HUES64 (cell line): Measurements from ENCODE around the gene DCAF12L1. TPM values are rescaled to one million over a fixed set of nuclear protein-coding genes. Genes with fewer than 3 reads are reported as not detected.

Source experiments
- H3K27ac ChIP-seq: 2 replicates; pipeline ENCODE4 v1.7.0; 2013; ENCODE audit warnings: low read depth, low read length, inconsistent platforms
- H3K27me3 ChIP-seq: 2 replicates; pipeline ENCODE4 v1.6.1; 2013; ENCODE audit warnings: mild to moderate bottlenecking, low read length; ENCODE audit not compliant: insufficient read depth
- H3K36me3 ChIP-seq: 2 replicates; pipeline ENCODE4 v1.6.1; 2013; ENCODE audit warnings: mild to moderate bottlenecking, low read length; ENCODE audit not compliant: insufficient read depth
- H3K4me1 ChIP-seq: 2 replicates; pipeline ENCODE4 v1.6.1; 2013; ENCODE audit warnings: mild to moderate bottlenecking, low read length, moderate library complexity; ENCODE audit not compliant: insufficient read depth
- H3K4me3 ChIP-seq: 2 replicates; pipeline ENCODE4 v1.5.1; 2013; ENCODE audit warnings: mild to moderate bottlenecking, low read length, moderate library complexity
- H3K9ac ChIP-seq: 2 replicates; pipeline ENCODE4 v1.6.1; 2013; ENCODE audit warnings: mild to moderate bottlenecking, low read depth, low read length
- H3K9me3 ChIP-seq: 2 replicates; pipeline ENCODE4 v1.6.1; 2013; ENCODE audit warnings: low read depth, low read length; ENCODE audit not compliant: insufficient read depth
- WGBS: fragments of 150-250, 120-280 bp; methylation state at CpG from one replicate; pipeline ENCODE4 v1.1.7; 2013; ENCODE audit warnings: missing lambda C conversion rate; 5-methylcytosine and 5-hydroxymethylcytosine counted together
- polyA plus RNA-seq, 2 experiments: library from polyadenylated mRNA; stranded (reverse); fragments of 50-300 nt; gene quantifications; one replicate each; pipeline ENCODE4 v1.2.3, GENCODE V29; 2013

Gene DCAF12L1
- 1.5 TPM for polyA plus RNA-seq (2013, experiment 1 of 2)
- polyA plus RNA-seq (2013, experiment 2 of 2), result 1.8 TPM

GRCh38 chrX:126552313-126553022 lies at the start of gene DCAF12L1:
Gene DCAF12L1, minus strand, starts transcription at chrX:126552814. Its CDS starts 206 bp downstream, at chrX:126552608.
- no peaks in the 10 kb centered on the region for H3K36me3 ChIP-seq
- no peaks in the 10 kb centered on the region for H3K9me3 ChIP-seq
- H3K9ac ChIP-seq, result peak within 1 kb of the TSS; percentile 50
- H3K4me3 ChIP-seq, result peak within 1 kb of the TSS; percentile 51
- whole genome bisulfite sequencing, result 3% methylated on average over 82 of the region's 83 CpGs
- no peak within 1 kb of the TSS for H3K27ac ChIP-seq
- H3K4me1 ChIP-seq, result no peaks in the 10 kb centered on the region
- H3K27me3 ChIP-seq, result peaks cover 31% of the 10 kb centered on the region

GRCh38 chrX:126580877-126581276 lies 28.3 kb upstream of the DCAF12L1 start:
- no peaks in the 10 kb centered on the region for H3K4me1 ChIP-seq
- WGBS, result 94% methylated on average over 37 of the region's 39 CpGs
- H3K4me3 ChIP-seq, result no peak overlapping the region
- H3K27ac ChIP-seq, result no peak overlapping the region
- H3K36me3 ChIP-seq, result no peaks in the 10 kb centered on the region
- H3K9ac ChIP-seq, result no peak overlapping the region
- no peaks in the 10 kb centered on the region for H3K9me3 ChIP-seq
- no peaks in the 10 kb centered on the region for H3K27me3 ChIP-seq

- no CpG with 5 or more reads among the region's 1 CpG for WGBS
- Histone ChIP-seq H3K4me3 (no peak overlapping the region), H3K4me1 (no peaks in the 10 kb centered on the region)
These were observed 23.3 kb upstream of the DCAF12L1 start for GRCh38 chrX:126575911-126576310.

GRCh38 chrX:126557151-126557550 lies 4.5 kb upstream of the DCAF12L1 start:
- no peak overlapping the region for H3K4me3 ChIP-seq
- H3K27me3 ChIP-seq, result peaks cover 17% of the 10 kb centered on the region
- H3K36me3 ChIP-seq, result no peaks in the 10 kb centered on the region
- no peak overlapping the region for H3K27ac ChIP-seq
- no peak overlapping the region for H3K9ac ChIP-seq
- WGBS, result 100% methylated on average over 1 of the region's 1 CpG
- H3K9me3 ChIP-seq, result no peaks in the 10 kb centered on the region
- no peaks in the 10 kb centered on the region for H3K4me1 ChIP-seq

More at GRCh38 chrX:126575911-126576310, 23.3 kb upstream of the DCAF12L1 start:
- no peak overlapping the region for H3K9ac ChIP-seq
- H3K27ac ChIP-seq, result no peak overlapping the region
- H3K27me3 ChIP-seq, result no peaks in the 10 kb centered on the region
- no peaks in the 10 kb centered on the region for H3K9me3 ChIP-seq
- H3K36me3 ChIP-seq, result no peaks in the 10 kb centered on the region

- Histone ChIP-seq H3K9ac (peak overlapping the region; percentile 50), H3K36me3 (no peaks in the 10 kb centered on the region), H3K27me3 (peaks cover 31% of the 10 kb centered on the region), H3K4me3 (peak overlapping the region; percentile 51), H3K9me3 (no peaks in the 10 kb centered on the region), H3K27ac (no peak overlapping the region), H3K4me1 (no peaks in the 10 kb centered on the region)
- WGBS, result 88% methylated on average over 43 of the region's 43 CpGs
These were observed 795 bp downstream of the DCAF12L1 start for GRCh38 chrX:126551725-126552312.

GRCh38 chrX:126551306-126551705 lies 1.3 kb downstream of the DCAF12L1 start:
- H3K4me1 ChIP-seq, result no peaks in the 10 kb centered on the region
- no peak overlapping the region for H3K4me3 ChIP-seq
- H3K36me3 ChIP-seq, result no peaks in the 10 kb centered on the region
- no peak overlapping the region for H3K27ac ChIP-seq
- H3K9ac ChIP-seq, result no peak overlapping the region
- WGBS, result 97% methylated on average over 17 of the region's 17 CpGs
- H3K9me3 ChIP-seq, result no peaks in the 10 kb centered on the region
- H3K27me3 ChIP-seq, result peaks cover 31% of the 10 kb centered on the region

- 99% methylated on average over 5 of the region's 6 CpGs for WGBS
These were observed 1.8 kb downstream of the DCAF12L1 start for GRCh38 chrX:126550816-126551215.

GRCh38 chrX:126509923-126510322 lies 42.7 kb downstream of the DCAF12L1 start:
- no peak overlapping the region for H3K9ac ChIP-seq
- 83% methylated on average over 3 of the region's 3 CpGs for WGBS
- no peaks in the 10 kb centered on the region for H3K4me1 ChIP-seq
- H3K36me3 ChIP-seq, result no peaks in the 10 kb centered on the region
- no peak overlapping the region for H3K27ac ChIP-seq
- H3K27me3 ChIP-seq, result no peaks in the 10 kb centered on the region
- no peak overlapping the region for H3K4me3 ChIP-seq
- no peaks in the 10 kb centered on the region for H3K9me3 ChIP-seq

More at GRCh38 chrX:126550816-126551215, 1.8 kb downstream of the DCAF12L1 start:
- H3K27me3 ChIP-seq, result peaks cover 31% of the 10 kb centered on the region
- no peaks in the 10 kb centered on the region for H3K4me1 ChIP-seq
- no peaks in the 10 kb centered on the region for H3K9me3 ChIP-seq
- H3K36me3 ChIP-seq, result no peaks in the 10 kb centered on the region
- H3K4me3 ChIP-seq, result no peak overlapping the region
- no peak overlapping the region for H3K27ac ChIP-seq
- no peak overlapping the region for H3K9ac ChIP-seq
